ENCODE results near the gene TCF7L2.

The TCF7L2 gene

GRCh38 chr10:113094114-113094486 is 144.1 kb downstream of the TCF7L2 start:
- H3K27ac ChIP-seq: no peak overlapping the region
- TF ChIP-seq CTCF (conservative IDR thresholded peaks at IDR 0.05): no peak

- no peak for TF ChIP-seq CTCF (conservative IDR thresholded peaks at IDR 0.05)
- no peak overlapping the region for H3K27ac ChIP-seq
Measured at GRCh38 chr10:113095419-113096127, 145.5 kb downstream of the TCF7L2 start.

- no peak for TF ChIP-seq CTCF (conservative IDR thresholded peaks at IDR 0.05)
- H3K27ac ChIP-seq: no peak overlapping the region
Measured at GRCh38 chr10:113096128-113096996, 146.3 kb downstream of the TCF7L2 start.

- no peak for TF ChIP-seq CTCF (conservative IDR thresholded peaks at IDR 0.05)
- H3K27ac ChIP-seq: no peak overlapping the region
Measured at GRCh38 chr10:113097036-113097435, 147.0 kb downstream of the TCF7L2 start.

- peak overlapping the region; percentile 40 for H3K27ac ChIP-seq
Measured at GRCh38 chr10:113099431-113100183, 149.6 kb downstream of the TCF7L2 start.

GRCh38 chr10:113100281-113100680 is 150.2 kb downstream of the TCF7L2 start:
- no peak for TF ChIP-seq CTCF (conservative IDR thresholded peaks at IDR 0.05)
- H3K27ac ChIP-seq: peak overlapping the region; percentile 40

More at GRCh38 chr10:113099431-113100183, 149.6 kb downstream of the TCF7L2 start:
- TF ChIP-seq CTCF (conservative IDR thresholded peaks at IDR 0.05): no peak
